Ramos (cell line): Measurements from ENCODE around the gene FYN.

ENCODE experiments used
- in situ Hi-C: fragments of 300-500 bp; cut with MboI; formaldehyde crosslinking; loops from one replicate; pipeline ENCODE4 v1.14.3; 2022; ENCODE audit warnings: low sequenced_read_pairs; ENCODE audit not compliant: unreplicated experiment

Gene FYN

GRCh38 chr6:111653434-111653833 is 219.8 kb downstream of the FYN start:
- in situ Hi-C loops: no loop called here

GRCh38 chr6:111652156-111652555 is 221.1 kb downstream of the FYN start:
- in situ Hi-C loops: no loop called here

GRCh38 chr6:111651185-111652034 is 221.8 kb downstream of the FYN start:
- in situ Hi-C loops: no loop called here

GRCh38 chr6:111650049-111650448 is 223.2 kb downstream of the FYN start:
- in situ Hi-C loops: no loop called here

GRCh38 chr6:111648100-111648499 is 225.2 kb downstream of the FYN start:
- in situ Hi-C loops: loop anchor here (10.0 to 25.0 kb wide), 2 partner anchors 393 to 586 kb away; a partner anchor contains a TSS

- in situ Hi-C loops: loop anchor here (10.0 to 25.0 kb wide), 2 partner anchors 392 to 585 kb away; a partner anchor contains a TSS
These were observed 226.3 kb downstream of the FYN start for GRCh38 chr6:111646942-111647341.

GRCh38 chr6:111646034-111646433 is 227.2 kb downstream of the FYN start:
- in situ Hi-C loops: loop anchor here (10.0 to 25.0 kb wide), 2 partner anchors 391 to 584 kb away; a partner anchor contains a TSS

- in situ Hi-C loops: loop anchor here (10.0 to 25.0 kb wide), 2 partner anchors 390 to 583 kb away; a partner anchor contains a TSS
These were observed 228.3 kb downstream of the FYN start for GRCh38 chr6:111644893-111645430.

- in situ Hi-C loops: loop anchor here (10.0 to 25.0 kb wide), 2 partner anchors 388 to 580 kb away; a partner anchor contains a TSS
These were observed 230.6 kb downstream of the FYN start for GRCh38 chr6:111642463-111643158.

- in situ Hi-C loops: loop anchor here (25.0 kb wide), 1 partner anchor 577 kb away; no protein-coding TSS in a partner anchor
These were observed 234.0 kb downstream of the FYN start for GRCh38 chr6:111639266-111639665.

- in situ Hi-C loops: loop anchor here (25.0 kb wide), 1 partner anchor 573 kb away; no protein-coding TSS in a partner anchor
These were observed 238.3 kb downstream of the FYN start for GRCh38 chr6:111634981-111635380.

- in situ Hi-C loops: loop anchor here (25.0 kb wide), 1 partner anchor 572 kb away; no protein-coding TSS in a partner anchor
These were observed 239.4 kb downstream of the FYN start for GRCh38 chr6:111633822-111634221.

GRCh38 chr6:111632468-111633247 is 240.6 kb downstream of the FYN start:
- in situ Hi-C loops: loop anchor here (25.0 kb wide), 1 partner anchor 570 kb away; no protein-coding TSS in a partner anchor

- in situ Hi-C loops: loop anchor here (25.0 kb wide), 1 partner anchor 570 kb away; no protein-coding TSS in a partner anchor
These were observed 241.3 kb downstream of the FYN start for GRCh38 chr6:111631903-111632460.

GRCh38 chr6:111631018-111631417 is 242.2 kb downstream of the FYN start:
- in situ Hi-C loops: loop anchor here (25.0 kb wide), 1 partner anchor 569 kb away; no protein-coding TSS in a partner anchor

GRCh38 chr6:111628142-111628850 is 245.0 kb downstream of the FYN start:
- in situ Hi-C loops: loop anchor here (25.0 kb wide), 1 partner anchor 566 kb away; no protein-coding TSS in a partner anchor

- in situ Hi-C loops: loop anchor here (25.0 kb wide), 1 partner anchor 564 kb away; no protein-coding TSS in a partner anchor
These were observed 246.8 kb downstream of the FYN start for GRCh38 chr6:111626441-111626840.
